ENCODE results near the gene P2RX6. TPM values are rescaled to one million over a fixed set of nuclear protein-coding genes. Genes with fewer than 3 reads are reported as not detected.

The P2RX6 gene
- total RNA-seq, 1 donor from 2014 or later, result not detected

GRCh38 chr22:21064917-21065864 is 50.2 kb downstream of the P2RX6 start:
- Histone ChIP-seq H3K36me3 (ENCODE audit: control insufficient read depth, insufficient read depth, low read length) (no peaks in the 10 kb centered on the region), H3K4me3 (ENCODE audit: low read depth, low read length) (no peak overlapping the region), H3K27me3 (ENCODE audit: control insufficient read depth, insufficient read depth, low read length) (peaks cover 4% of the 10 kb centered on the region)
- DNase-seq (ENCODE audit: low read depth), result no peak
- TF ChIP-seq CTCF (IDR thresholded peaks at IDR 0.05; ENCODE audit: insufficient read depth, low read length, poor library complexity, severe bottlenecking), result no peak

GRCh38 chr22:21067075-21067900 is 52.3 kb downstream of the P2RX6 start:
- no peak for TF ChIP-seq CTCF (IDR thresholded peaks at IDR 0.05; ENCODE audit: insufficient read depth, low read length, poor library complexity, severe bottlenecking)
- Histone ChIP-seq H3K36me3 (ENCODE audit: control insufficient read depth, insufficient read depth, low read length) (no peaks in the 10 kb centered on the region), H3K27me3 (ENCODE audit: control insufficient read depth, insufficient read depth, low read length) (peaks cover 4% of the 10 kb centered on the region), H3K4me3 (ENCODE audit: low read depth, low read length) (no peak overlapping the region)
- no peak for DNase-seq (ENCODE audit: low read depth)

DNA sequence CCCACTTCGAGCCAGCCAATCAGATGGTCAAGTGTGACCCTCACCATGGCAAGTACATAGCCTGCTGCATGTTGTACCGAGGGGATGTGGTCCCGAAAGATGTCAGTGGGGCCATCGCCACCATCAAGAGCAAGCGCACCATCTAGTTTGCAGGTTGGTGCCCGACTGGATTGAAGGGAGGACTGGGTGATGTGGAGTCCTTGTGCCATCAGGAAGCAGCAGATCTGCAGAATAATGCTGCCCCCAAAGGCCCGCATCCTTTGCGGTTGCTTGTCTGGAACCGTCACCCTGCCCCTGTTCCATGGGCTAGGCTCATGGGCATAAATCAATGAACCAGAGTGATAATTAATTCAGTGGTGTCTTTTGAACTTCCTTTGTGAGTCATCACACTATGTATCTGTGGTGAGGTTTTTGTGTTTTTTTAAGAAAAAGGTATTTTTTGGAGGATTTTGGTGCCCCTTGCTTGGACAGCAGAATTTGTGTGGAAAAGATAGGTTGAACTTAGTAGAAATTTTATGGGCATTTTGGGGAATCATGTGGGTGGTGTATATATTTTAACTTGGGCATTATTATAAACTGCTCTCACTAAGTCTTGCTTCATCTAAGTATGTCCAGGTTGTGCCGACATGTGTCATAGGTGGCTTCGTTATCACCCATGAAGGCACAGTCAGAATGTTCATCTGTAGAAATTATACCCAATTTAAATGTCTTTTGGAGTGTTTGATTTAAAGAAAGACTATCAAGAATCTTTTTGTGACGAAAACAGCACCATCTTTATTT is 53.1 kb downstream of the P2RX6 start:
- H3K36me3 ChIP-seq (ENCODE audit: control insufficient read depth, insufficient read depth, low read length), result no peaks in the 10 kb centered on the region
- peaks cover 4% of the 10 kb centered on the region for H3K27me3 ChIP-seq (ENCODE audit: control insufficient read depth, insufficient read depth, low read length)
- no peak overlapping the region for H3K4me3 ChIP-seq (ENCODE audit: low read depth, low read length)
- TF ChIP-seq CTCF (IDR thresholded peaks at IDR 0.05; ENCODE audit: insufficient read depth, low read length, poor library complexity, severe bottlenecking), result no peak
- DNase-seq (ENCODE audit: low read depth), result no peak

- no peak for TF ChIP-seq CTCF (IDR thresholded peaks at IDR 0.05; ENCODE audit: insufficient read depth, low read length, poor library complexity, severe bottlenecking)
- H3K27me3 ChIP-seq (ENCODE audit: control insufficient read depth, insufficient read depth, low read length), result peaks cover 4% of the 10 kb centered on the region
Measured at GRCh38 chr22:21068681-21069276, 53.8 kb downstream of the P2RX6 start.

GRCh38 chr22:21069375-21069774 is 54.4 kb downstream of the P2RX6 start:
- peaks cover 4% of the 10 kb centered on the region for H3K27me3 ChIP-seq (ENCODE audit: control insufficient read depth, insufficient read depth, low read length)
- TF ChIP-seq CTCF (IDR thresholded peaks at IDR 0.05; ENCODE audit: insufficient read depth, low read length, poor library complexity, severe bottlenecking), result no peak
- H3K4me3 ChIP-seq (ENCODE audit: low read depth, low read length), result no peak overlapping the region
- H3K36me3 ChIP-seq (ENCODE audit: control insufficient read depth, insufficient read depth, low read length), result no peaks in the 10 kb centered on the region
- no peak for DNase-seq (ENCODE audit: low read depth)

More at GRCh38 chr22:21068681-21069276, 53.8 kb downstream of the P2RX6 start:
- no peak overlapping the region for H3K4me3 ChIP-seq (ENCODE audit: low read depth, low read length)
- DNase-seq (ENCODE audit: low read depth), result no peak
- no peaks in the 10 kb centered on the region for H3K36me3 ChIP-seq (ENCODE audit: control insufficient read depth, insufficient read depth, low read length)
